Keratinocyte (primary cell): Measurements from ENCODE around the gene GRIK2. TPM values are rescaled to one million over a fixed set of nuclear protein-coding genes. Genes with fewer than 3 reads are reported as not detected.

ENCODE experiments used
- DNase-seq: peaks from one replicate; pipeline ENCODE4 v3.0.0-alpha.2; 2011; ENCODE audit warnings: low read depth, missing footprints, low spot score
- FAIRE-seq: peaks from 2 replicates; lab custom pipeline; 2011; peaks lifted over from hg19 to GRCh38; lab: Jason Lieb, UNC
- H2AFZ ChIP-seq: 2 replicates; pipeline ENCODE4 v1.6.0; 2012; ENCODE audit warnings: low read length, control low read depth, inconsistent platforms; ENCODE audit not compliant: control insufficient read depth
- H3K27ac ChIP-seq: 2 replicates; pipeline ENCODE4 v1.5.1; 2011; ENCODE audit warnings: low read length; ENCODE audit not compliant: control insufficient read depth, insufficient read depth
- H3K27me3 ChIP-seq: 3 replicates; pipeline ENCODE4 v1.6.0; 2011; ENCODE audit warnings: low read length; ENCODE audit not compliant: control insufficient read depth, insufficient read depth; ENCODE audit errors: extremely low read depth
- H3K36me3 ChIP-seq, 2 experiments: 2 replicates in 1 of 2; 3 replicates in 1 of 2; pipeline ENCODE4 v1.5.1; 2011; ENCODE audit warnings: low read length in 2 of 2, mild to moderate bottlenecking in 1 of 2; ENCODE audit not compliant: control insufficient read depth in 2 of 2, insufficient read depth in 2 of 2; ENCODE audit errors: extremely low read depth in 1 of 2
- H3K4me1 ChIP-seq: 3 replicates; pipeline ENCODE4 v1.5.1; 2011; ENCODE audit warnings: low read length; ENCODE audit not compliant: control insufficient read depth, insufficient read depth; ENCODE audit errors: extremely low read depth
- H3K4me2 ChIP-seq: 3 replicates; pipeline ENCODE4 v1.6.0; 2011; ENCODE audit warnings: low read depth, low read length; ENCODE audit not compliant: control insufficient read depth, insufficient read depth; ENCODE audit errors: extremely low read depth
- H3K4me3 ChIP-seq, 3 experiments: fragments of 200-600 bp in 1 of 3; sonication (generic) in 1 of 3; 2 replicates in 2 of 3; 3 replicates in 1 of 3; pipeline ENCODE4 v1.5.1; 2011 to 2016; ENCODE audit warnings: low read length in 3 of 3, mild to moderate bottlenecking in 3 of 3, control low read depth in 2 of 3, inconsistent platforms in 1 of 3, low read depth in 1 of 3, mixed read lengths in 1 of 3, mixed run types in 1 of 3, moderate library complexity in 1 of 3; ENCODE audit not compliant: control insufficient read depth in 2 of 3, insufficient read depth in 2 of 3; ENCODE audit errors: extremely low read depth in 1 of 3
- H3K79me2 ChIP-seq: 2 replicates; pipeline ENCODE4 v1.6.0; 2012; ENCODE audit warnings: low read length; ENCODE audit not compliant: control insufficient read depth, insufficient read depth
- H3K9ac ChIP-seq: 3 replicates; pipeline ENCODE4 v1.6.0; 2011; ENCODE audit warnings: low read length; ENCODE audit not compliant: control insufficient read depth, insufficient read depth; ENCODE audit errors: extremely low read depth
- H3K9me1 ChIP-seq: 3 replicates; pipeline ENCODE4 v1.6.0; 2011; ENCODE audit warnings: low read length; ENCODE audit not compliant: control insufficient read depth, insufficient read depth; ENCODE audit errors: extremely low read depth
- H3K9me3 ChIP-seq: 2 replicates; pipeline ENCODE4 v1.5.1; 2012; ENCODE audit warnings: low read depth, low read length; ENCODE audit not compliant: control insufficient read depth
- H4K20me1 ChIP-seq: 3 replicates; pipeline ENCODE4 v1.6.0; 2011; ENCODE audit warnings: low read length; ENCODE audit not compliant: control insufficient read depth, insufficient read depth; ENCODE audit errors: extremely low read depth
- CTCF ChIP-seq, 3 experiments: IDR thresholded peaks in 1 of 3; conservative IDR thresholded peaks in 1 of 3; optimal IDR thresholded peaks in 1 of 3; 2 replicates in 2 of 3; 3 replicates in 1 of 3; pipeline versions ENCODE3 to v1.5.1; 2011; ENCODE audit warnings: low read length in 3 of 3, mild to moderate bottlenecking in 3 of 3, moderate library complexity in 2 of 3, control low read depth in 1 of 3, inconsistent platforms in 1 of 3; ENCODE audit not compliant: insufficient read depth in 2 of 3; ENCODE audit errors: extremely low read depth in 1 of 3
- EZH2 ChIP-seq: IDR thresholded peaks from one replicate; pipeline ENCODE4 v1.6.1; 2012; ENCODE audit warnings: inconsistent platforms, mild to moderate bottlenecking, low read length, moderate library complexity
- dilution Hi-C: fragments of 300-500 bp; cut with MboI; formaldehyde crosslinking; loops from one replicate; pipeline ENCODE4 v1.7.0; 2020; ENCODE audit warnings: low sequenced_read_pairs; ENCODE audit not compliant: extremely low pct_ligation_motif_present
- polyA plus RNA-seq, 5 experiments: library from polyadenylated mRNA; depleted of rRNA in 3 of 5; stranded (reverse) in 3 of 5; stranded (forward) in 1 of 5; unstranded in 1 of 5; fragments of >200 nt; gene quantifications; 1 replicate in 1 of 5; 2 replicates in 3 of 5; 3 replicates in 1 of 5; pipeline versions ENCODE4 v1.2.1 to v1.2.3, GENCODE V29; 2011 to 2012; ENCODE audit warnings: missing spikeins in 2 of 5, low read depth in 1 of 5, low replicate concordance in 1 of 5

Gene GRIK2
- polyA plus RNA-seq, 1 donor (not counting 4 experiments of a cell fraction or from before 2014, with no cell fraction given): 0.01 TPM

- Histone ChIP-seq H3K4me1 (no peaks in the 10 kb centered on the region), H3K4me2 (no peak overlapping the region), H3K36me3 (no peaks in the 10 kb centered on the region), H4K20me1 (no peaks in the 10 kb centered on the region), H3K27ac (no peak overlapping the region), H2AFZ (no peak overlapping the region), H3K9me3 (no peaks in the 10 kb centered on the region), H3K9me1 (no peaks in the 10 kb centered on the region), H3K4me3 (no peak overlapping the region), H3K9ac (no peak overlapping the region), H3K27me3 (no peaks in the 10 kb centered on the region), H3K79me2 (no peaks in the 10 kb centered on the region)
- TF ChIP-seq CTCF (optimal IDR thresholded peaks at IDR 0.05 in 1 of 3, IDR thresholded peaks at IDR 0.05 in 1 of 3, conservative IDR thresholded peaks at IDR 0.05 in 1 of 3; ENCODE audit: extremely low read depth in 1 of 3, insufficient read depth in 2 of 3, low read length in 3 of 3): no peak
- TF ChIP-seq EZH2: no peak
- FAIRE-seq: no peak
- no peak for DNase-seq
- dilution Hi-C loops: no loop called here
These were observed 307.1 kb downstream of the GRIK2 start for GRCh38 chr6:101700655-101701054.

GRCh38 chr6:101703311-101703710 lies 309.8 kb downstream of the GRIK2 start:
- no peak overlapping the region for H3K9ac ChIP-seq
- FAIRE-seq (no peak), DNase-seq (no peak)
- no peaks in the 10 kb centered on the region for H3K9me1 ChIP-seq
- H3K9me3 ChIP-seq: no peaks in the 10 kb centered on the region
- no peaks in the 10 kb centered on the region for H3K4me1 ChIP-seq
- no peak overlapping the region for H2AFZ ChIP-seq
- no peaks in the 10 kb centered on the region for H3K79me2 ChIP-seq
- H3K4me2 ChIP-seq: no peak overlapping the region
- no peak for TF ChIP-seq EZH2
- TF ChIP-seq CTCF (optimal IDR thresholded peaks at IDR 0.05 in 1 of 3, IDR thresholded peaks at IDR 0.05 in 1 of 3, conservative IDR thresholded peaks at IDR 0.05 in 1 of 3; ENCODE audit: extremely low read depth in 1 of 3, insufficient read depth in 2 of 3, low read length in 3 of 3): no peak
- no peak overlapping the region for H3K27ac ChIP-seq
- no peaks in the 10 kb centered on the region for H3K27me3 ChIP-seq
- H3K4me3 ChIP-seq: no peak overlapping the region
- no peaks in the 10 kb centered on the region for H4K20me1 ChIP-seq
- dilution Hi-C loops: no loop called here
- H3K36me3 ChIP-seq: no peaks in the 10 kb centered on the region
